B cell (primary cell): ENCODE data around the gene LAMB1.

Experiments
- EZH2 ChIP-seq: IDR thresholded peaks from 2 replicates; pipeline ENCODE4 v1.6.1; 2012; ENCODE audit warnings: borderline replicate concordance, low read depth, mild to moderate bottlenecking, moderate library complexity, low read length; ENCODE audit not compliant: insufficient read depth, poor library complexity, severe bottlenecking
- TF ChIP-seq, protein P1 (sequence below): fragments of 200-600 bp; IDR thresholded peaks from one replicate; pipeline ENCODE4 v1.8.0; 2022; ENCODE audit warnings: antibody characterized with exemption, mild to moderate bottlenecking

DNA sequence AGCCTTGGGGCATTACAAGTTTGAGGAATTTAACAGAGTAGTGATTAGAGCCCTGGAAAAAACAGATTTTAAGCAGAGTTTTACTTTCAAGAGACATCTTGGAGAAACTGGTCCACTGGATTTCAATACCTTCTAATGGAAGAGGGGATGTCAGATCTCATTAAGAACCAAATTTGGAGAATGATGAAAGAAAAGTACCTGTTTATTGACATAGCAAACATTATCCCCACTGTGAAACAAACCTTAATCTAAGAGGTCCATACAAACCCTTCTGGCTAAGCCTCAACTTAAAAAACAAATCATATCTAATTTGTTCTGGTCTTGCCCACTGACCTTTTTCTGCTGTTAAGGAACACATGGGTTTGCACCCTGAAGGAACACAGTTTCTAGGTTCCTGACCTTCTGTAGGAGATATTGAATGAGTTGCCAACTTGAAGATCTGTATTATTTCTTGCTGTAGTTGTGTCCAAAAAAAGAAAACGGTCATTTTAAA, 53.5 kb downstream of the LAMB1 start:
- TF ChIP-seq, protein P1, sequence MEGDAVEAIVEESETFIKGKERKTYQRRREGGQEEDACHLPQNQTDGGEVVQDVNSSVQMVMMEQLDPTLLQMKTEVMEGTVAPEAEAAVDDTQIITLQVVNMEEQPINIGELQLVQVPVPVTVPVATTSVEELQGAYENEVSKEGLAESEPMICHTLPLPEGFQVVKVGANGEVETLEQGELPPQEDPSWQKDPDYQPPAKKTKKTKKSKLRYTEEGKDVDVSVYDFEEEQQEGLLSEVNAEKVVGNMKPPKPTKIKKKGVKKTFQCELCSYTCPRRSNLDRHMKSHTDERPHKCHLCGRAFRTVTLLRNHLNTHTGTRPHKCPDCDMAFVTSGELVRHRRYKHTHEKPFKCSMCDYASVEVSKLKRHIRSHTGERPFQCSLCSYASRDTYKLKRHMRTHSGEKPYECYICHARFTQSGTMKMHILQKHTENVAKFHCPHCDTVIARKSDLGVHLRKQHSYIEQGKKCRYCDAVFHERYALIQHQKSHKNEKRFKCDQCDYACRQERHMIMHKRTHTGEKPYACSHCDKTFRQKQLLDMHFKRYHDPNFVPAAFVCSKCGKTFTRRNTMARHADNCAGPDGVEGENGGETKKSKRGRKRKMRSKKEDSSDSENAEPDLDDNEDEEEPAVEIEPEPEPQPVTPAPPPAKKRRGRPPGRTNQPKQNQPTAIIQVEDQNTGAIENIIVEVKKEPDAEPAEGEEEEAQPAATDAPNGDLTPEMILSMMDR: no peak
- no peak for TF ChIP-seq EZH2
